ENCODE data around the gene ANGEL2.

ANGEL2 gene

GRCh38 chr1:212950243-212951125 is 65.2 kb downstream of the ANGEL2 start, which contains the start of gene VASH2:
Gene VASH2 (plus strand): TSS chr1:212950541. CDS start chr1:212951543, 1,002 bp downstream.
- peak; percentile 69 for DNase-seq

DNA sequence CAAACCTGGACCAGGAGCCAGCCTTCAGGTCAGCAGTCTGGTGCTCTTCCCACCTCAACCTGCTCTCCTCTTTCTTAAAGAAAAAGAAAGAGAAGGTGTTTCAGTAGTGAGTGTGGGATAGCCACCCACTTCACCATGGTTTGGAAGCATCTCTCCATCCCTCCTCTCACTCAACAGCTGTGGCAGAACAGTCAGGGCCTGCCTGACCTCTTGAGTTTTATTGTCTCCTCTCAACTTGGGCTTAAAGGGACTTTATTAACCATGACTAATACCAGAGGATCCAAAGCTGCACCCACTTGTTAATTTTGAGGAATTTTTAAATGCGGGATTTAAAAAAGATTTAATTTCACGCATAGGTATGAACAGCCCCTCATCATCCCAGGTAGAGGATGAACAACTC is 65.9 kb downstream of the ANGEL2 start:
- no peak for DNase-seq

DNA sequence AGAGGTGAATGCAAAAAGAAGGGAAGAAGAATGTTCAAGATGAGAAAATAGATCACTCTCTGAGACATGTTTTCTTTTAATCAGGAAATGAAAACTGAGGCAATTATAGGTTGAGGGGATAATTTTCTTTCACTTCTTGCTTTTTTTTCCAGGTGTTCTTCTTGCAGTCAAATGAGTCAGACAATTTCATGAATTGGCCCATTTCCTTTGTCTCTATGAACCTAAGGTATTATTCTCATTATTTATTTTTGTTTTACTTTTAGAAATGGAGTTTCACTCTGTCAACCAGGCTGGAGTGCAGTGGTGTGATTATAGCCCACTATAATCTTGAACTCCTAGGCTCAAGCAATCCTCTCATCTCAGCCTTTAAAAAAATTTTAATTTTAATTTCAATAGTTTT is 68.8 kb downstream of the ANGEL2 start:
- no peak for DNase-seq

DNA sequence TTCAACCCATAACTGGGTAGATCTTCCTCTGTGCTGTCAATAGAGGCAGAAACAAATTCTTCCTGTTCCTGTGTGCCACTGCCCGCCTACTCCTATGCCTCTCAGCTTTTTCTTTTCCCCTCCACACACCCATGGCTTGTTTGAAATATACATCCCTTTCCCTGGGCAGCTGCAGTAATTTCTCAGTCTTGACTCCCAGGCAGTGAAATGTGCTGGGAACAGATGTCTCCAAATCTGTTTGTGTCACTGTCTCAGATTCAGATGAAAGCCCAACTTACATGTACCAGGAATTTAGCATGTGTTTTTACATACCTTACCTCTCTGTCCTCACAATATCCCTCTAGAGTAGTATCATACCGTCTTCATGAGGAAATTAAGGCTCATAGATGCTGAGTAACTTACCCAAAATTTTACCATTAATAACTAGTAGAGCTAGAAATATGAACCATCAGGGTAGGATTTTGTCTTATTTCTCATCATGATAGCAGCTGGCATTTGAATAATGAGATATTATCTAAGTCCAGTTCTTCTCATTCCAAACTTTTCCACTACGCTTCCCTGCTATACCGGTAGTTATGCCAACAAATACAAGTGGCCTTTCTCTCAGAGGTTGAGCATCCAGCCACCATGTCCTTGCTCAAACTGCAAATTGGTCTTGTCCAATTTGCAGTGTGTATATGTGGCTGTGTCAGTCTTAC is 70.1 kb downstream of the ANGEL2 start:
- DNase-seq = no peak

GRCh38 chr1:212945056-212945455 is 70.6 kb downstream of the ANGEL2 start:
- DNase-seq = no peak

GRCh38 chr1:212944229-212944901 is 71.3 kb downstream of the ANGEL2 start:
- no peak for DNase-seq

DNA sequence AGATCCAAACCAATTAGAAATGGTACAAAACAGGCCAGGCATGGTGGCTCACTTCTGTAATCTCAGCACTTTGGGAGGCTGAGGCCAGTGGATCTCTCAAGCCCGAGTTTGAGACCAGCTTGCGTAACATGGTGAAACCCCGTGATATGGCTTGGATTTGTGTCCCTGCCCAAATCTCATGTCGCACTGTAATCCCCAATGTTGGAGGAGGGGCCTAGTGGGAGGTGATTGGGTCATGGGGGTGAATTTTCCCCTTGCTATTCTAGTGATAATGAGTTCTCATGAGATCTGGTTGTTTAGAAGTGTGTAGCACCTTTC is 72.3 kb downstream of the ANGEL2 start:
- DNase-seq = no peak

DNA sequence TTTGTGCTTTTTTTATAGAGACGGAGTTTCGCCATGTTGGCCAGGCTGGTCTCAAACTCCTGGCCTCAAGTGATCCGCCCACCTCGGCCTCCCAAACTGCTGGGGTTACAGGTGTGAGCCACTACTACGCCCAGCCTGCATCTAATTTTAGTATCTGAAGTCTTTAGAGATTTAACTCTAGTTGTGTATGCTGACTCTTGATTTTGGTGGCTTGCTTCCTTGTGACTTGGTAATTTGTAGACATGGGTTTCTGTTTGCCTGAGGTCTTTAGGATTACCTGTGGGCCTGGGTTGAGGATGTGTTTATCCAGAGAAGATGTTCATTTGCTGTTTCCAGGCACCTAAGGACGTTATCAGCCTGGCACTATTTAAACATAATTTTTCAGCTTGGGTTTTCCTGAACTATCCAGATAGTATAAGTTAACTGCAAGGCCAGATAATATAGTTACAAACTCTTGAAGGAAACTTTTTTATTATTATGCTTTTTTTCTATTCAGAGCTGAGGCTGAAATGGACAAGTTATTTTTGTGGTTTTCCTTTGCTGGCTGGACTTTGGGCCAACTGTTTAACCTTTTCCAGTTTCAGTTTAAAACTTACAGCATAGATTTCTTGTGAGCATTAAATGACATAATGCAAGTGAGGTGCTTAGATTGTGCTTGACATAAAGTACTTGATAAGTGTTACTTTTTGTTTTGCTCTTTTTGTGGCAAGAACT is 72.8 kb downstream of the ANGEL2 start:
- DNase-seq = no peak

Data from NCI-H774 (cell line).